ENCODE results near the gene TCEA2.

The TCEA2 gene

GRCh38 chr20:64049878-64050260 is 13.1 kb upstream of the TCEA2 start:
- no peak for DNase-seq

- no peak for DNase-seq
These were observed 12.6 kb upstream of the TCEA2 start for GRCh38 chr20:64050261-64051032.

- no peak for DNase-seq
These were observed 12.0 kb upstream of the TCEA2 start for GRCh38 chr20:64051033-64051452.

- DNase-seq = no peak
These were observed 11.3 kb upstream of the TCEA2 start for GRCh38 chr20:64051561-64052325.

- no peak for DNase-seq
These were observed 10.7 kb upstream of the TCEA2 start for GRCh38 chr20:64052326-64052722.

- no peak for DNase-seq
These were observed 9.8 kb upstream of the TCEA2 start for GRCh38 chr20:64052987-64053840.

- no peak for DNase-seq
These were observed 8.9 kb upstream of the TCEA2 start for GRCh38 chr20:64053841-64054661.

GRCh38 chr20:64055396-64055892 is 7.6 kb upstream of the TCEA2 start:
- no peak for DNase-seq

GRCh38 chr20:64055893-64056638 is 6.9 kb upstream of the TCEA2 start:
- no peak for DNase-seq

- no peak for DNase-seq
These were observed 6.4 kb upstream of the TCEA2 start for GRCh38 chr20:64056639-64056888.

GRCh38 chr20:64056889-64057627 is 5.9 kb upstream of the TCEA2 start:
- DNase-seq = no peak

- peak; percentile 58 for DNase-seq
These were observed 5.1 kb upstream of the TCEA2 start for GRCh38 chr20:64057628-64058498.

GRCh38 chr20:64058536-64058935 is 4.5 kb upstream of the TCEA2 start:
- DNase-seq = no peak

GRCh38 chr20:64062276-64062595 is 762 bp upstream of the TCEA2 start:
- no peak for DNase-seq

GRCh38 chr20:64063389-64064144 is 569 bp downstream of the TCEA2 start:
- no peak for DNase-seq

GRCh38 chr20:64064145-64064698 is 1.2 kb downstream of the TCEA2 start:
- DNase-seq = no peak

- no peak for DNase-seq
These were observed 2.3 kb downstream of the TCEA2 start for GRCh38 chr20:64065062-64065973.

GRCh38 chr20:64065974-64066343 is 3.0 kb downstream of the TCEA2 start:
- DNase-seq = peak; percentile 78
